Osteoblast (primary cell): ENCODE measurements around the gene LARP4B. TPM values are rescaled to one million over a fixed set of nuclear protein-coding genes. Genes with fewer than 3 reads are reported as not detected.

Experiments
- DNase-seq: peaks from one replicate; pipeline ENCODE4 v3.0.0; 2011; ENCODE audit warnings: low spot score, mixed read lengths; ENCODE audit not compliant: insufficient read length; ENCODE audit errors: missing footprints
- H2AFZ ChIP-seq: 2 replicates; pipeline ENCODE4 v1.6.0; 2011; ENCODE audit warnings: mild to moderate bottlenecking, low read length
- H3K27ac ChIP-seq: 2 replicates; pipeline ENCODE4 v1.5.1; 2011; ENCODE audit warnings: mild to moderate bottlenecking, low read depth, low read length, moderate library complexity
- H3K27me3 ChIP-seq: 2 replicates; pipeline ENCODE4 v1.6.0; 2012; ENCODE audit warnings: mild to moderate bottlenecking, control low read depth, inconsistent platforms, low read length, moderate library complexity; ENCODE audit not compliant: insufficient read depth
- H3K36me3 ChIP-seq: 2 replicates; pipeline ENCODE4 v1.5.1; 2011; ENCODE audit warnings: mild to moderate bottlenecking, low read length, control low read depth, moderate library complexity; ENCODE audit not compliant: insufficient read depth
- H3K4me1 ChIP-seq: 2 replicates; pipeline ENCODE4 v1.5.1; 2011; ENCODE audit warnings: mild to moderate bottlenecking, low read length, control low read depth, moderate library complexity; ENCODE audit not compliant: insufficient read depth
- H3K4me2 ChIP-seq: 2 replicates; pipeline ENCODE4 v1.6.0; 2011; ENCODE audit warnings: mild to moderate bottlenecking, low read length; ENCODE audit not compliant: insufficient read depth
- H3K4me3 ChIP-seq: fragments of 200-600 bp; sonication (generic); 3 replicates; pipeline ENCODE4 v1.5.1; 2012; ENCODE audit warnings: mild to moderate bottlenecking, low read length, inconsistent platforms; ENCODE audit not compliant: insufficient read depth
- H3K79me2 ChIP-seq: 2 replicates; pipeline ENCODE4 v1.6.0; 2012; ENCODE audit warnings: mild to moderate bottlenecking, low read length, control low read depth, inconsistent platforms; ENCODE audit not compliant: insufficient read depth
- H3K9me3 ChIP-seq: 2 replicates; pipeline ENCODE4 v1.5.1; 2011; ENCODE audit warnings: low read depth, low read length, control low read depth
- H4K20me1 ChIP-seq: 2 replicates; pipeline ENCODE4 v1.6.0; 2012; ENCODE audit warnings: mild to moderate bottlenecking, low read length, control low read depth; ENCODE audit not compliant: insufficient read depth
- CTCF ChIP-seq: IDR thresholded peaks from 2 replicates; pipeline ENCODE4 v1.5.1; 2011; ENCODE audit warnings: mild to moderate bottlenecking, low read depth, low read length, moderate library complexity; ENCODE audit errors: extremely low read depth
- total RNA-seq: library from RNA; depleted of rRNA; stranded (reverse); fragments of >200 nt; gene quantifications from 2 replicates; pipeline ENCODE4 v1.2.3, GENCODE V29; 2012

Gene LARP4B
- total RNA-seq, 1 donor: 46.0 TPM

GRCh38 chr10:923844-924523 lies 7.5 kb downstream of the LARP4B start:
- Histone ChIP-seq H3K4me3 (no peak overlapping the region), H4K20me1 (peaks cover 90% of the 10 kb centered on the region)
- TF ChIP-seq CTCF: no peak

GRCh38 chr10:921471-922414 lies 9.8 kb downstream of the LARP4B start:
- Histone ChIP-seq H3K79me2 (peaks cover 92% of the 10 kb centered on the region), H3K9me3 (no peaks in the 10 kb centered on the region), H2AFZ (no peak overlapping the region), H3K27me3 (no peaks in the 10 kb centered on the region), H3K36me3 (peaks cover 16% of the 10 kb centered on the region), H3K4me1 (peaks cover 21% of the 10 kb centered on the region), H3K4me2 (peak overlapping the region; percentile 61), H3K27ac (peak overlapping the region; percentile 61), H4K20me1 (peaks cover 79% of the 10 kb centered on the region), H3K4me3 (peak overlapping the region; percentile 18)
- no peak for TF ChIP-seq CTCF
- peak; percentile 88 for DNase-seq

More at GRCh38 chr10:923844-924523, 7.5 kb downstream of the LARP4B start:
- no peaks in the 10 kb centered on the region for H3K9me3 ChIP-seq
- peaks cover 21% of the 10 kb centered on the region for H3K4me1 ChIP-seq
- H3K4me2 ChIP-seq: no peak overlapping the region
- no peak overlapping the region for H3K27ac ChIP-seq
- DNase-seq: no peak
- H3K79me2 ChIP-seq: peaks cover 93% of the 10 kb centered on the region
- no peak overlapping the region for H2AFZ ChIP-seq
- H3K36me3 ChIP-seq: peaks cover 13% of the 10 kb centered on the region
- no peaks in the 10 kb centered on the region for H3K27me3 ChIP-seq

- peak overlapping the region; percentile 15 for H3K4me2 ChIP-seq
- no peaks in the 10 kb centered on the region for H3K9me3 ChIP-seq
- peaks cover 21% of the 10 kb centered on the region for H3K4me1 ChIP-seq
- H3K27ac ChIP-seq: peak overlapping the region; percentile 41
- H3K27me3 ChIP-seq: no peaks in the 10 kb centered on the region
- no peak overlapping the region for H3K4me3 ChIP-seq
- peaks cover 67% of the 10 kb centered on the region for H4K20me1 ChIP-seq
- no peak for DNase-seq
- peaks cover 92% of the 10 kb centered on the region for H3K79me2 ChIP-seq
- H2AFZ ChIP-seq: no peak overlapping the region
- TF ChIP-seq CTCF: no peak
- H3K36me3 ChIP-seq: peaks cover 8% of the 10 kb centered on the region
Measured at GRCh38 chr10:920450-920849, 11.1 kb downstream of the LARP4B start.

- Histone ChIP-seq H3K9me3 (no peaks in the 10 kb centered on the region), H3K4me2 (no peak overlapping the region), H3K27ac (peak overlapping the region; percentile 25), H4K20me1 (peaks cover 60% of the 10 kb centered on the region), H3K36me3 (peaks cover 3% of the 10 kb centered on the region), H3K27me3 (no peaks in the 10 kb centered on the region), H3K4me3 (no peak overlapping the region), H3K4me1 (peaks cover 21% of the 10 kb centered on the region), H2AFZ (no peak overlapping the region), H3K79me2 (peaks cover 92% of the 10 kb centered on the region)
- TF ChIP-seq CTCF: no peak
- DNase-seq: no peak
Measured at GRCh38 chr10:919481-919880, 12.0 kb downstream of the LARP4B start.
